Nephron (organoid): ENCODE measurements around the gene POLK.
"Not testable (repeated sequence)": the region's sequence is repeated elsewhere in the genome, so short reads cannot be mapped to it uniquely, and the experiment has no call there.

ENCODE experiments used
- H3K27ac Mint-ChIP-seq, 3 experiments: 2 replicates each; pipeline ENCODE4 v1.8.0; 2020; ENCODE audit warnings: mixed read lengths in 3 of 3, mild to moderate bottlenecking in 2 of 3, moderate library complexity in 1 of 3
- H3K27me3 Mint-ChIP-seq: 2 replicates; pipeline ENCODE4 v1.8.0; 2021; ENCODE audit warnings: low read depth, mild to moderate bottlenecking, moderate library complexity, mixed read lengths
- H3K36me3 Mint-ChIP-seq: 2 replicates; pipeline ENCODE4 v1.8.0; 2020; ENCODE audit warnings: low read depth, mixed read lengths
- H3K4me1 Mint-ChIP-seq: 2 replicates; pipeline ENCODE4 v1.8.0; 2020; ENCODE audit warnings: mixed read lengths
- H3K4me3 Mint-ChIP-seq, 3 experiments: 2 replicates each; pipeline ENCODE4 v1.8.0; 2020; ENCODE audit warnings: mild to moderate bottlenecking in 3 of 3, mixed read lengths in 3 of 3, moderate library complexity in 2 of 3
- H3K9me3 Mint-ChIP-seq: 2 replicates; pipeline ENCODE4 v1.8.0; 2020; ENCODE audit warnings: mixed read lengths
- TF ChIP-seq, protein P1 (sequence below), 3 experiments: fragments of 200-600 bp; sonication (generic); IDR thresholded peaks; one replicate each; pipeline ENCODE4 v1.5.0; 2021; ENCODE audit warnings: antibody characterized with exemption in 3 of 3; ENCODE audit not compliant: unreplicated experiment in 3 of 3

Gene POLK

DNA sequence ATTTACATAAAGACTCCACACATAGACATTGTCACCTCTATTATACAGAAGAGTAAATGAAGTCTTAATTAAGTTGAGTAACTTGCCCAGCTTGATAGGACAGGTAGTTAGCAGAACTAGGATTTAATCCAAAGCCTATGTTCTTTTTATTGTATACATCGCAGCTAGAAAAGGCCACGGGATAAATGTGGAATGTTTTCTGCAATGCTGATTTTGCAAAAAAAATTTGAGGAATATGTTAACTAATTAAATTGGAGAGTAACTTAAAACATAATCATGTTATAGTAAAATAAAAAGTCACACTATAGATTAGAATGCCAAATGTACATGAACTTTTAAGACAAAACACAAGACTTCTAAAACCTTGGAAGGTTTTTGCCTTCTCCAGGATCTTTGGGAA, 41.1 kb downstream of the POLK start:
- H3K27me3 Mint-ChIP-seq, result no peaks in the 10 kb centered on the region
- no peak overlapping the region for H3K27ac Mint-ChIP-seq
- TF ChIP-seq, protein P1, sequence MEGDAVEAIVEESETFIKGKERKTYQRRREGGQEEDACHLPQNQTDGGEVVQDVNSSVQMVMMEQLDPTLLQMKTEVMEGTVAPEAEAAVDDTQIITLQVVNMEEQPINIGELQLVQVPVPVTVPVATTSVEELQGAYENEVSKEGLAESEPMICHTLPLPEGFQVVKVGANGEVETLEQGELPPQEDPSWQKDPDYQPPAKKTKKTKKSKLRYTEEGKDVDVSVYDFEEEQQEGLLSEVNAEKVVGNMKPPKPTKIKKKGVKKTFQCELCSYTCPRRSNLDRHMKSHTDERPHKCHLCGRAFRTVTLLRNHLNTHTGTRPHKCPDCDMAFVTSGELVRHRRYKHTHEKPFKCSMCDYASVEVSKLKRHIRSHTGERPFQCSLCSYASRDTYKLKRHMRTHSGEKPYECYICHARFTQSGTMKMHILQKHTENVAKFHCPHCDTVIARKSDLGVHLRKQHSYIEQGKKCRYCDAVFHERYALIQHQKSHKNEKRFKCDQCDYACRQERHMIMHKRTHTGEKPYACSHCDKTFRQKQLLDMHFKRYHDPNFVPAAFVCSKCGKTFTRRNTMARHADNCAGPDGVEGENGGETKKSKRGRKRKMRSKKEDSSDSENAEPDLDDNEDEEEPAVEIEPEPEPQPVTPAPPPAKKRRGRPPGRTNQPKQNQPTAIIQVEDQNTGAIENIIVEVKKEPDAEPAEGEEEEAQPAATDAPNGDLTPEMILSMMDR (IDR thresholded peaks at IDR 0.05; ENCODE audit: unreplicated experiment in 3 of 3), result no peak
- H3K4me3 Mint-ChIP-seq, result no peak overlapping the region
- peaks cover 8% of the 10 kb centered on the region for H3K9me3 Mint-ChIP-seq
- H3K36me3 Mint-ChIP-seq, result peaks cover 66% of the 10 kb centered on the region
- no peaks in the 10 kb centered on the region for H3K4me1 Mint-ChIP-seq

GRCh38 chr5:75553358-75553757, 41.7 kb downstream of the POLK start:
- H3K4me3 Mint-ChIP-seq, result no peak overlapping the region
- H3K27me3 Mint-ChIP-seq, result no peaks in the 10 kb centered on the region
- peaks cover 72% of the 10 kb centered on the region for H3K36me3 Mint-ChIP-seq
- TF ChIP-seq, protein P1 (IDR thresholded peaks at IDR 0.05; ENCODE audit: unreplicated experiment in 3 of 3), result no peak
- peaks cover 10% of the 10 kb centered on the region for H3K9me3 Mint-ChIP-seq
- H3K4me1 Mint-ChIP-seq, result no peaks in the 10 kb centered on the region
- no peak overlapping the region for H3K27ac Mint-ChIP-seq

DNA sequence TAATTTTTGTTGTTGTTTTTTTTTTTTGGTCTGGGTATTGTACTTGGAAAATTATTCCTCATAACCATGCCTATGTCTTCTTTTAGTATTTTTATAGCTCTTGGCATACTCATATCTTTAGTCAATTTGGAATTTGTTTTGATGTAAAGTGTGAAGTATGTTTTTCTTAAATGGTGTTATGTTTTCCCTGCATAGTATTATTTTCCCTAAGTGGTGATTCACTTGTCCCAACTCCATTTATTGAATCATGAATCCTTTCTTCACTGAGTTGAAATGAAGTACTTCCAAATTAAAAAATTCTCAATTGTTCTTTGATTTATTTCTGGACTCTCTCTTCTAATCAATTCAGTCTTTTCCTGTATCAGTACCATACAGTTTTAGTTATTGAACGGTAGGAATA, 46.5 kb downstream of the POLK start:
- H3K9me3 Mint-ChIP-seq, result peaks cover 35% of the 10 kb centered on the region
- H3K4me1 Mint-ChIP-seq, result no peaks in the 10 kb centered on the region
- TF ChIP-seq, protein P1 (IDR thresholded peaks at IDR 0.05; ENCODE audit: unreplicated experiment in 3 of 3), result no peak
- H3K27me3 Mint-ChIP-seq, result no peaks in the 10 kb centered on the region
- H3K36me3 Mint-ChIP-seq, result peaks cover 88% of the 10 kb centered on the region
- no peak overlapping the region for H3K4me3 Mint-ChIP-seq
- no peak overlapping the region for H3K27ac Mint-ChIP-seq

GRCh38 chr5:75558981-75559632, 47.4 kb downstream of the POLK start:
- H3K27ac Mint-ChIP-seq, result no peak overlapping the region
- H3K27me3 Mint-ChIP-seq, result no peaks in the 10 kb centered on the region
- peaks cover 44% of the 10 kb centered on the region for H3K9me3 Mint-ChIP-seq
- no peak overlapping the region for H3K4me3 Mint-ChIP-seq
- no peaks in the 10 kb centered on the region for H3K4me1 Mint-ChIP-seq
- H3K36me3 Mint-ChIP-seq, result peaks cover 88% of the 10 kb centered on the region
- TF ChIP-seq, protein P1 (IDR thresholded peaks at IDR 0.05; ENCODE audit: unreplicated experiment in 3 of 3), result no peak

DNA sequence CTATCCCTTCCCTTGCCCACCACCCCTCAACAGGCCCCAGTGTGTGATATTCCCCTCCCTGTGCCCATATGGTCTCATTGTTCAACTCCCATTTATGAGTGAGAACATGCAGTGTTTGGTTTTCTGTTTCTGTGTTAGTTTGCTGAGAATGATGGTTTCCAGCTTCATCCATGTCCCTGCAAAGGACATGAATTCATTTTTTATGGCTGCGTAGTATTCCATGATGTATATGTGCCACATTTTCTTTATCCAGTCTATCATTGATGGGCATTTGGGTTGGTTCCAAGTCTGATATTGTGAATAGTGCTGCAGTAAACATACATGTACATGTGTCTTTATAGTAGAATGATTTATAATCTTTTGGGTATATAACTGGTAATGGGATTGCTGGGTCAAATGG, 49.0 kb downstream of the POLK start:
- Mint-ChIP-seq H3K36me3 (peaks cover 90% of the 10 kb centered on the region), H3K9me3 (peaks cover 56% of the 10 kb centered on the region)
- not testable (repeated sequence) for H3K27ac Mint-ChIP-seq, H3K27me3 Mint-ChIP-seq, H3K4me1 Mint-ChIP-seq, H3K4me3 Mint-ChIP-seq

DNA sequence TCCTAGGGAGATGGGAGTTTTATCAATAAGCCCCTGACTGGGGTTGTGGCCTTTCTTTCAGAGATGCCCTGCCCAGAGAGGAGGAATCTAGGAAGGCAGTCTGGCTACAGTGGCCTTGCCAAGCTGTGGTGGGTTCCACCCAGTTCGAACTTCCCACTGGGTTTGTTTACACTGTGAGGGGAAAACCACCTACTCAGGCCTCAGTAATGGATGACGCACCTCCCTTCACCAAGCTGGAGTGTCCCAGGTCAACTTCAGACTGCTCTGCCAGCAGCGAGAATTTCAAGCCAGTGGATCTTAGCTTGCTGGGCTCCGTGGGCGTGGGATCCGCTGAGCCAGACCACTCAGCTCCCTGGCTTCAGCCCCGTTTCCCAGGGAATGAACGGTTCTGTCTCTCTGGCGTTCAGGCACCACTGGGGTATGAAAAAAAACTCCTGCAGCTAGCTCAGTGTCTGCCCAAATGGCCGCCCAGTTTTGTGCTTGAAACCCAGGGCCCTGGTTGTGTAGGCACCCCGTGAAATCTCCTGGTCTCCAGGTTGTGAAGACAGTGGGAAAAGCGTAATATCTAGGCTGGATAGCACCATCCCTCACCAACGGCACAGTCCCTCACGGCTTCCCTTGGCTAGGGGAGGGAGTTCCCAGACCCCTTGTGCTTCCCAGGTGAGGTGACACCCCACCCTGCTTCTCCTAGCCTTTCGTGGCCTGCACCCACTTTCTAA, 54.5 kb downstream of the POLK start:
- peak overlapping the region; percentile 86 to 91 (median 87) for H3K27ac Mint-ChIP-seq
- H3K4me1 Mint-ChIP-seq, result peaks cover 20% of the 10 kb centered on the region
- H3K9me3 Mint-ChIP-seq, result peaks cover 41% of the 10 kb centered on the region
- not testable (repeated sequence) for H3K4me3 Mint-ChIP-seq, H3K27me3 Mint-ChIP-seq
- H3K36me3 Mint-ChIP-seq, result peaks cover 64% of the 10 kb centered on the region
